ENCODE results near the gene ZFTA.
A peak's percentile ranks its signal among the peaks of the same experiment; 100 is the strongest.
"Not testable (repeated sequence)": the region's sequence is repeated elsewhere in the genome, so short reads cannot be mapped to it uniquely, and the experiment has no call there.

Gene ZFTA

DNA sequence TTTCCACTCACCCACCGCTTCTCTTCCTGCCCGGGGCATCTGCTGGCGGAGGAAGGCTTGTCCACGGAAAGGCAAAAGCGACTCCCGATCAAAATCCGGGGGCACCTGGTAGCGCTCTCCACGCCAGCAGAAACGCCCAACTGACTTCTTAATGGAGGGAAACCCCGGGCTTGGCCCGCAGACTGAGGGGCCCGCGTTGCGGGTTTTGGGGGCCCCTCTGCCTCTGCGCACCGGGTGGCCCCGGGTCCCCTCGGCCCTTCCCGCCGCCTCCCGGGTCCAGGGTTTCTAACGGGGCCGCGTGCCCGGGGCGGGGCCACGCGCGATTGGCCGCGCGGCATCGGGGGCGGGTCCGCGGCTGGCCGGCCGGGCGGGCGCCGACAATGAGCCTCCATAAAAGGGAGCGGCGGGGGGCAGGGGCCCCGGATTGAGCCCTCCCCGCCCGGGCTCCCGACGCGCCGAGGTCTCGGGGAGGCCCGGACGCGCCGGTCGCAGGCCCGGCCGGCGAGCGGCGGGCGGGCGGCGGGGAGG lies 44.5 kb upstream of the ZFTA start, which contains the start of gene SPINDOC:
SPINDOC (plus strand) TSS at position 422 of the 528 bp plus-strand sequence. CDS start 231 bp downstream, outside the sequence.
- no peak for TF ChIP-seq CTCF (IDR thresholded peaks at IDR 0.05; ENCODE audit: control extremely low read depth, extremely low read depth, low read depth, missing control alignments)
- DNase-seq (ENCODE audit: extremely low spot score), result peak; percentile 96
- ChIA-PET POLR2A (interaction anchor here (0.6 kb wide), 1 partner anchor 78 kb away, joined by 4 read pairs; no protein-coding TSS in a partner anchor), CTCF (interaction anchor here (1.0 to 1.3 kb wide), 3 partner anchors 25 to 45 kb away, joined by 3 to 5 read pairs (median 5); partner anchors contain the start of gene MARK2)

GRCh38 chr11:63811522-63811921 lies 42.9 kb upstream of the ZFTA start:
- ChIA-PET POLR2A (no interaction called here), CTCF (interaction anchor here (1.2 to 1.6 kb wide), 3 partner anchors 9 to 26 kb away, joined by 3 to 5 read pairs (median 4); no protein-coding TSS in a partner anchor)
- TF ChIP-seq CTCF (IDR thresholded peaks at IDR 0.05; ENCODE audit: control extremely low read depth, extremely low read depth, low read depth, missing control alignments), result no peak
- no peak for DNase-seq (ENCODE audit: extremely low spot score)

DNA sequence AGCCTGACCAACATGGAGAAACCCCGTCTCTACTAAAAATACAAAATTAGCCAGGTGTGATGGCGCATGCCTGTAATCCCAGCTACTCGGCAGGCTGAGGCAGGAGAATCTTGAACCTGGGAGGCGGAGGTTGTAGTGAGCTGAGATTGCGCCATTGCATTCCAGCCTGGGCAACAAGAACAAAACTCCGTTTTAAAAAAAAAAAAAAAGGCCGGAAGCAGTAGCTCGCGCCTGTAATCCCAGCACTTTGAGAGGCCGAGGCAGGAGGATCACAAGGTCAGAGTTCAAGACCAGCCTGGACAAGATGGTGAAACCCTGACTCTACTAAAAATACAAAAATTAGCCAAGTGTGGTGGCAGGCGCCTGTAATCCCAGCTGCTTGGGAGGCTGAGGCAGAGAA lies 41.8 kb upstream of the ZFTA start:
- POLR2A ChIA-PET, result not testable (repeated sequence)
- CTCF ChIA-PET, result interaction anchor here (1.5 to 1.6 kb wide), 2 partner anchors 15 to 27 kb away, joined by 3 to 4 read pairs; no protein-coding TSS in a partner anchor

DNA sequence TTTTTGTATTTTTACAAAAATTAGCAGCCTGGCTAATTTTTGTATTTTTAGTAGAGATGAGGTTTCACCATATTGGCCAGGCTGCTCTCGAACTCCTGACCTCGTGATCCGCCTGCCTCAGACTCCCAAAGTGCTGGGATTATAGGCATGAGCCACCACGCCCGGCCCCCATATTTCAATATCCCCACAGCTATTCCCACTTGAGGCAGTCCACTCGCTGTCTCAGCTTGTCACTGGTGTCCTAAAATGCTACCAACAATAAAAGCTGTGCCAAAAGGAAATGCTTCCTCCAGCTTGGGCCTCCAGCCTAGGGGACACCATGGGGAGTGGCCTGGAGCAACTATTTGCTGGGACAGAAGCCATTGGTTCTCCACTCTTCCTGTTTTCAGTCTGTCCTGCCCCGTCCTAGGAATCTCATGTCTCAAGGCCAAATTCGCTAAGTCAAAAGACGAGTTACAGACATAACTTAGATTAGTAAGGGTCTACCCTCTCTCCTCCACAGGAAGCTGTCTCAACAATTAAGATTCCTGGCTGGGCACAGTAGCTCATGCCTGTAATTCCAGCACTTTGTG lies 37.4 kb upstream of the ZFTA start:
- no peak for TF ChIP-seq CTCF (IDR thresholded peaks at IDR 0.05; ENCODE audit: control extremely low read depth, extremely low read depth, low read depth, missing control alignments)
- DNase-seq (ENCODE audit: extremely low spot score), result no peak
- ChIA-PET CTCF (interaction anchor here (0.8 to 1.7 kb wide), 3 partner anchors 10 to 195 kb away, joined by 3 to 4 read pairs (median 3); partner anchors contain the start of gene MARK2), POLR2A (interaction anchor here (0.6 kb wide), 1 partner anchor 15 kb away, joined by 4 read pairs; no protein-coding TSS in a partner anchor)

More for the DNA sequence above, 41.8 kb upstream of the ZFTA start:
- DNase-seq (ENCODE audit: extremely low spot score), result not testable (repeated sequence)

DNA sequence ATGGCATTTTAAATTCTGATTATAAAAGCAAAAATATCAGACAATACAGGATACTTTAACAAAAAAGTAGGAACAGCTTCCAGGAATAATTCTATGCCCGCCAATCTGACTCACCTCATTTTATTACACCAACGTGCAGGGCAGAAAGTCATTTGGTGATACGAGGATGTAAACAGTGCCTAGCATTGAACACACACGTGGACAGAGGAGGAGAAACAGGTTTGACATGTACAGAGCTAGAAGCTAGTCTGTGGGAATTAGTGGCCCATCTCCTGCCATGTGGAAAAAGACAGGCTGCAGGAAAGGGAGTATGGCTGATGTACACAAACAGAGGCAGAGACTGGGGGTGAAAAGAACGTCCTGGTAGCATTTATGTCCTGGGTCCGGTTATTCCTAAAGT lies 35.7 kb upstream of the ZFTA start:
- ChIA-PET CTCF (no interaction called here), POLR2A (no interaction called here)
- no peak for TF ChIP-seq CTCF (IDR thresholded peaks at IDR 0.05; ENCODE audit: control extremely low read depth, extremely low read depth, low read depth, missing control alignments)
- no peak for DNase-seq (ENCODE audit: extremely low spot score)

DNA sequence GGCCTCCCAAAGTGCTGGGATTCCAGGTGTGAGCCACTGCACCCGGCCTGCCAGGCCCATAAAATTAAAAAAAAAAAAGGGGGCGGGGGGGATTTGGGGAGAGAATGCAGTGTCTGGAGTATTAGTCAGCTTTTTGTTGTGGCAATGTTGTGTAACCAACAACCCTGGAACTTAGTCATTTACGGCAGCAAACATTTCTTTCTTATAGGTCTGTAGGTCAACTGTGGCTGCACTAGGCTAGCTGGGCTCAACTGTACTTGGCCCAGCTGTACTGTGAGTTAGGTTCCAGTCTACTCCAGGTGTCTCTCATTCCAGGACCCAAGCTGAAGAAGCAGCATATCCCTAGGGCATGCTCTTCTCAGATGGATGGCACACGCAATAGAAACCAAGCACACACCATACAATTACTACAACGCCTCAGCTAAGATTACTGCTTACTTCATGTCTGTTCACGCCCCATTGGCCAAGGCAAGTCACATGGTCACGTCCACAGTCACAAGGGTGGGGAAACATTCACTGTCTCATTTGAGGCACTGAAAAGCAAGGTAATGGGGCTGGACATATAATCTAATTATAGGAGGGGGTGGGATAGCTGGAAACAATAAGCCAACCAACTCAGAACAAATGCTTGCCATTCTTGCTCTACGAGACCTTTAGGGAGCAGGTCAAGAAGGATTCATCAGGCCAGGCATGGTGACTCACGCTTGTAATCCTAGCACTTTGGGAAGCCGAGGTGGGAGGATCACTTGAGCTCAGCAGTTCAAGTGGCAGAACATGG lies 34.3 kb upstream of the ZFTA start:
- ChIA-PET POLR2A (interaction anchor here (0.5 kb wide), 1 partner anchor 918 kb away, joined by 4 read pairs; no protein-coding TSS in a partner anchor), CTCF (interaction anchor here (0.9 to 1.8 kb wide), 2 partner anchors 9 to 35 kb away, joined by 5 read pairs; no protein-coding TSS in a partner anchor)
- no peak for DNase-seq (ENCODE audit: extremely low spot score)
- TF ChIP-seq CTCF (IDR thresholded peaks at IDR 0.05; ENCODE audit: control extremely low read depth, extremely low read depth, low read depth, missing control alignments), result no peak

Data from GM10248 (cell line).